Left lung (tissue), 10 donors: ENCODE measurements around the gene DCAF8L1. TPM values are rescaled to one million over a fixed set of nuclear protein-coding genes. Genes with fewer than 3 reads are reported as not detected.
"Not testable (repeated sequence)": the region's sequence is repeated elsewhere in the genome, so short reads cannot be mapped to it uniquely, and the experiment has no call there.

Experiments
- ATAC-seq: fragments of 200-7000 bp; cut with Tn5 transposase; one replicate; pipeline ENCODE4 v1.9.1; 2020; ENCODE audit warnings: moderate library complexity
- DNase-seq, 4 donors: peaks; one replicate each; pipeline ENCODE4 v3.0.0-alpha.2; 2013 to 2020
- H3K27ac ChIP-seq, 2 donors: fragments of 200-600 bp; sonication (generic) in 1 of 2; one replicate each; pipeline versions ENCODE4 v1.5.0 to v1.8.0; 2020 to 2021
- H3K27me3 ChIP-seq, 2 donors: fragments of 200-600 bp; sonication (generic) in 1 of 2; one replicate each; pipeline versions ENCODE4 v1.5.0 to v1.8.0; 2020 to 2021
- H3K36me3 ChIP-seq, 2 donors: fragments of 200-600 bp; sonication (generic) in 1 of 2; one replicate each; pipeline versions ENCODE4 v1.5.0 to v1.8.0; 2020 to 2021
- H3K4me1 ChIP-seq, 2 donors: fragments of 200-600 bp; one replicate each; pipeline ENCODE4 v1.8.0; 2021
- H3K4me3 ChIP-seq, 2 donors: fragments of 200-600 bp; sonication (generic) in 1 of 2; one replicate each; pipeline versions ENCODE4 v1.5.0 to v1.8.0; 2020 to 2021; ENCODE audit warnings: mild to moderate bottlenecking in 1 of 2
- H3K9me3 ChIP-seq, 2 donors: fragments of 200-600 bp; sonication (generic) in 1 of 2; one replicate each; pipeline versions ENCODE4 v1.5.0 to v1.8.0; 2020 to 2021
- intact Hi-C, 2 donors: fragments of 100-400 bp; cut with DNase I; formaldehyde crosslinking; loops; one replicate each; pipeline versions ENCODE4 v1.11.2 to v1.14.2; 2022
- polyA plus RNA-seq, 6 donors: library from polyadenylated mRNA; unstranded; fragments of 120-200 nt; gene quantifications; one replicate each; pipeline ENCODE4 v1.2.1, GENCODE V29; 2013; ENCODE audit not compliant: insufficient read length in 6 of 6
- total RNA-seq, 2 donors: library from RNA; stranded (reverse); fragmentation: NEBNext Ultra II Directional; extraction: Animal tissue kit (Norgen Biotek cat#: 25700); gene quantifications; one replicate each; pipeline ENCODE4 v1.2.1, GENCODE V29; 2021
- TF ChIP-seq, protein P1 (sequence below), 2 donors: fragments of 200-600 bp; sonication (generic) in 1 of 2; IDR thresholded peaks; one replicate each; pipeline versions ENCODE4 v1.5.0 to v1.8.0; 2021; ENCODE audit warnings: antibody characterized with exemption in 2 of 2
- donor health status: DM: no; HTN: yes; CAD: no.
- donor health status: DM: no; HTN: no; CAD: no.

Gene DCAF8L1
- total and polyA plus RNA-seq, 8 donors = not detected

- intact Hi-C loops = no loop called here
- no peaks in the 10 kb centered on the region for H3K27me3 ChIP-seq
- no peaks in the 10 kb centered on the region for H3K4me1 ChIP-seq
- TF ChIP-seq, protein P1, sequence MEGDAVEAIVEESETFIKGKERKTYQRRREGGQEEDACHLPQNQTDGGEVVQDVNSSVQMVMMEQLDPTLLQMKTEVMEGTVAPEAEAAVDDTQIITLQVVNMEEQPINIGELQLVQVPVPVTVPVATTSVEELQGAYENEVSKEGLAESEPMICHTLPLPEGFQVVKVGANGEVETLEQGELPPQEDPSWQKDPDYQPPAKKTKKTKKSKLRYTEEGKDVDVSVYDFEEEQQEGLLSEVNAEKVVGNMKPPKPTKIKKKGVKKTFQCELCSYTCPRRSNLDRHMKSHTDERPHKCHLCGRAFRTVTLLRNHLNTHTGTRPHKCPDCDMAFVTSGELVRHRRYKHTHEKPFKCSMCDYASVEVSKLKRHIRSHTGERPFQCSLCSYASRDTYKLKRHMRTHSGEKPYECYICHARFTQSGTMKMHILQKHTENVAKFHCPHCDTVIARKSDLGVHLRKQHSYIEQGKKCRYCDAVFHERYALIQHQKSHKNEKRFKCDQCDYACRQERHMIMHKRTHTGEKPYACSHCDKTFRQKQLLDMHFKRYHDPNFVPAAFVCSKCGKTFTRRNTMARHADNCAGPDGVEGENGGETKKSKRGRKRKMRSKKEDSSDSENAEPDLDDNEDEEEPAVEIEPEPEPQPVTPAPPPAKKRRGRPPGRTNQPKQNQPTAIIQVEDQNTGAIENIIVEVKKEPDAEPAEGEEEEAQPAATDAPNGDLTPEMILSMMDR (IDR thresholded peaks at IDR 0.05) = no peak
- no peaks in the 10 kb centered on the region for H3K9me3 ChIP-seq
- no peaks in the 10 kb centered on the region for H3K36me3 ChIP-seq
- DNase-seq (no peak), ATAC-seq (no peak)
- no peak overlapping the region for H3K27ac ChIP-seq
- no peak overlapping the region for H3K4me3 ChIP-seq
Measured at GRCh38 chrX:27976284-27976683, 5.0 kb downstream of the DCAF8L1 start.

- Histone ChIP-seq H3K4me3 (no peak overlapping the region), H3K27ac (no peak overlapping the region), H3K36me3 (no peaks in the 10 kb centered on the region), H3K27me3 (no peaks in the 10 kb centered on the region), H3K9me3 (no peaks in the 10 kb centered on the region), H3K4me1 (no peaks in the 10 kb centered on the region)
- TF ChIP-seq, protein P1 (IDR thresholded peaks at IDR 0.05) = no peak
- peak; percentile 85 for ATAC-seq
- DNase-seq = peak in 2 of 4 donors; percentile 12 to 48
- intact Hi-C loops = no loop called here
Measured at GRCh38 chrX:27968878-27969277, 12.4 kb downstream of the DCAF8L1 start.

DNA sequence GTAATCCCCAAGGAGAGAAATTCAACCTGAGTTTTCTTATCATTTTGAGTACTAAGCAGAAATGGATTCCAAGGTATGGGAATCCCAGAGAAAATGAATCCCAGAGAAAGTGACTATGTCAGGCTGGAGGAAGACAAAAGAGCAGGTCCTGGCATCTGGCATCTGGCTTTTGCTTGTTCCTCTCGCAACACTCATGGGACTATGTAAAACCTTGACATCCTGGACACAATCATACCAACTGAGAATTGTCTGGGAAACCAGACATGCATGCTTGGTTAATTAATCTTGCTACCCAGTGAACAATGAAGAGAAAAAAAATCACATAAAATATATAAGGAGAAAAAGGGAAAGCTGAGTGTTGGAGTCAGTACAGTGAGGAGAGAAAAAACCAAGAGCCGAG, 12.9 kb downstream of the DCAF8L1 start:
- DNase-seq = no peak
- H3K27me3 ChIP-seq = no peaks in the 10 kb centered on the region
- H3K27ac ChIP-seq = no peak overlapping the region
- TF ChIP-seq, protein P1 (IDR thresholded peaks at IDR 0.05) = no peak
- ATAC-seq = no peak
- H3K36me3 ChIP-seq = no peaks in the 10 kb centered on the region
- intact Hi-C loops = no loop called here
- H3K9me3 ChIP-seq = no peaks in the 10 kb centered on the region
- H3K4me1 ChIP-seq = no peaks in the 10 kb centered on the region
- H3K4me3 ChIP-seq = no peak overlapping the region

DNA sequence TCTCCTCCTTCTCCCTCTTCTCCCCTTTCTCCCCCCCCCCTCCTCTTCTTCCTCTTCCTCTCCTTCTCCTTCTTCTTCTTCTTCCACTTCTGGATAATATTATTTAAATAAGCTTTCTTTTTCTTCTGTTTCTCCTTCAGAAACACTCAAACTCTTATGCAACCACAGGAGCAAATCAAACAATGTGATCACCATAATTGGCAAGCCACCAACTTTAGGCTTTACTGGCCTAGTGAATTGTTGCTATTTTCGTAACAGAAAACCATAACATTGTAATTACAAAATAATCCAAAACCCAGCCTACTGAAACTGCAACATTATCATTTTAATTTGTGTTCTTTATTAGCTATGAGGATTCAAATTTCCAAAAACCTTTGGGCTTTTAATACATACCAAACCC, 14.3 kb downstream of the DCAF8L1 start:
- H3K4me1 ChIP-seq = no peaks in the 10 kb centered on the region
- H3K36me3 ChIP-seq = no peaks in the 10 kb centered on the region
- TF ChIP-seq, protein P1 (IDR thresholded peaks at IDR 0.05) = no peak
- H3K27me3 ChIP-seq = no peaks in the 10 kb centered on the region
- DNase-seq = peak in 2 of 4 donors; percentile 54 to 77
- intact Hi-C loops = no loop called here
- peak; percentile 35 for ATAC-seq
- no peaks in the 10 kb centered on the region for H3K9me3 ChIP-seq
- no peak overlapping the region for H3K27ac ChIP-seq
- no peak overlapping the region for H3K4me3 ChIP-seq

DNA sequence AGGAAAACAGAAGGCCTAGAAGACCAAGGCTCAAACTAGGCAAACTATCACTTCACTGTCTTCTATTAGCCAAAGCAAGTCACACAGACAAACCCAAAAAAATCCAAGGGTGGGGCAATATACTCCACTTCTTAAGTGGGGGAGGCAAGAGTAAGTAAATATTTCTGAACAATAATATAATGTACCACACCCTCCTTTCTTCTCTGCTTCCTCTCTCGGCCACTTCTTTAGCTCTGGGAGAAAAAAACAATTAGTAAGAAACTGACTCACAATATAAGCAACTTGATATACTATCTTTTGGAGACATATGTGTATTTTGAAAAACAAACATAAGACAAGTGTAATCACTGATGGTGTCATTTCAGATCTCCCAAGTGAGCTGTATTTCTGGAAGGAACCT, 14.8 kb downstream of the DCAF8L1 start:
- no peaks in the 10 kb centered on the region for H3K36me3 ChIP-seq
- H3K27me3 ChIP-seq = no peaks in the 10 kb centered on the region
- ATAC-seq (peak; percentile 43), DNase-seq (no peak)
- no peaks in the 10 kb centered on the region for H3K4me1 ChIP-seq
- intact Hi-C loops = no loop called here
- H3K27ac ChIP-seq = no peak overlapping the region
- H3K9me3 ChIP-seq = no peaks in the 10 kb centered on the region
- TF ChIP-seq, protein P1 (IDR thresholded peaks at IDR 0.05) = no peak
- H3K4me3 ChIP-seq = no peak overlapping the region

DNA sequence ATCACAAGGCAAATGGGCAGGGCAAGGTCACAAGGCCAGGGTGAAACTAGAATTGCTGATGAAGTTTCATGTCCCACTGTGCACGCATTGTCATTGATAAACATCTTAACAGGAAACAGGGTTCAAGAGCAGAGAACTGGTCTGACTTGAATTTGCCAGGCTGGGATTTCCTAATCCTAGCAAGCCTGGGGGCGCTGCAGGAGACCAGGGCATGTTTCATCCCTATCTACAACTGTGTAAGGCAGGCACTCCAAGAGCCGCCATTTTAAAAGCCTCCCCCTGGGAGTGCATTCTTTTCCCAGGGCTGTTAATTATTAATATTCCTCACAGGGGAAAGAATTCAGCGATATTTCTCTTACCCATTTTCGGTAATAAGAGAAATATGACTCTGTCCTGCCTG, 15.9 kb downstream of the DCAF8L1 start:
- H3K27ac ChIP-seq, intact Hi-C loops, H3K4me1 ChIP-seq, ATAC-seq, H3K9me3 ChIP-seq, H3K27me3 ChIP-seq, DNase-seq, H3K4me3 ChIP-seq, H3K36me3 ChIP-seq: not testable (repeated sequence)
